ENCODE measurements around the gene PPARGC1A. TPM values are rescaled to one million over a fixed set of nuclear protein-coding genes. Genes with fewer than 3 reads are reported as not detected.

PPARGC1A gene
- total and polyA plus RNA-seq, 10 of the 15 experiments (the other 5 are each of a cell fraction or from before 2014, with no cell fraction given): 0.01 to 0.05 (median 0.04) TPM; not detected in 7

DNA sequence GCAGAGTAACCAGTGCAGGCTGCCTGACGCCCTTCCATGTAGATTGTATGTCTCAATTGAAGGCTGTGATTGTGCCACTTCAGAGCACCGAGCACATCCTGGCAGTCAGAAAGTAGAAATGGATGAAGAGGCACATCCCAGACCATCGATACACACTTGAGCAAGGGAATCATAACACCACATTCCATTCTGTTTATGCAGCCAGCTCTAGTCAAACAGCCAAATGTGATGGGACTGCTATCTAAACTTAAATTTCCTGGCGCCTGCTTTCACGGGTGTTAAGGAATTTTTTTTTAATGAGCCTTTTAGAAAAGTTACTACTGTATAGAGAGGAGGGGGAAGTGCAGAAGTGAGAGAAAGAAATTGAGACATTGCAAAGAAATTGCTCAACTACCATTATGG is 84.4 kb downstream of the PPARGC1A start:
- intact Hi-C loops (cut with micrococcal nuclease; ENCODE audit: unreplicated experiment) (no loop called here), in situ Hi-C loops (cut with MboI) (no loop called here)
- H3K4me2 ChIP-seq (ENCODE audit: control insufficient read depth, insufficient read depth): no peak overlapping the region
- no peaks in the 10 kb centered on the region for H3K9me3 ChIP-seq (replicated peaks; ENCODE audit: control insufficient read depth, insufficient read depth, low read length)
- TF ChIP-seq, protein P1, sequence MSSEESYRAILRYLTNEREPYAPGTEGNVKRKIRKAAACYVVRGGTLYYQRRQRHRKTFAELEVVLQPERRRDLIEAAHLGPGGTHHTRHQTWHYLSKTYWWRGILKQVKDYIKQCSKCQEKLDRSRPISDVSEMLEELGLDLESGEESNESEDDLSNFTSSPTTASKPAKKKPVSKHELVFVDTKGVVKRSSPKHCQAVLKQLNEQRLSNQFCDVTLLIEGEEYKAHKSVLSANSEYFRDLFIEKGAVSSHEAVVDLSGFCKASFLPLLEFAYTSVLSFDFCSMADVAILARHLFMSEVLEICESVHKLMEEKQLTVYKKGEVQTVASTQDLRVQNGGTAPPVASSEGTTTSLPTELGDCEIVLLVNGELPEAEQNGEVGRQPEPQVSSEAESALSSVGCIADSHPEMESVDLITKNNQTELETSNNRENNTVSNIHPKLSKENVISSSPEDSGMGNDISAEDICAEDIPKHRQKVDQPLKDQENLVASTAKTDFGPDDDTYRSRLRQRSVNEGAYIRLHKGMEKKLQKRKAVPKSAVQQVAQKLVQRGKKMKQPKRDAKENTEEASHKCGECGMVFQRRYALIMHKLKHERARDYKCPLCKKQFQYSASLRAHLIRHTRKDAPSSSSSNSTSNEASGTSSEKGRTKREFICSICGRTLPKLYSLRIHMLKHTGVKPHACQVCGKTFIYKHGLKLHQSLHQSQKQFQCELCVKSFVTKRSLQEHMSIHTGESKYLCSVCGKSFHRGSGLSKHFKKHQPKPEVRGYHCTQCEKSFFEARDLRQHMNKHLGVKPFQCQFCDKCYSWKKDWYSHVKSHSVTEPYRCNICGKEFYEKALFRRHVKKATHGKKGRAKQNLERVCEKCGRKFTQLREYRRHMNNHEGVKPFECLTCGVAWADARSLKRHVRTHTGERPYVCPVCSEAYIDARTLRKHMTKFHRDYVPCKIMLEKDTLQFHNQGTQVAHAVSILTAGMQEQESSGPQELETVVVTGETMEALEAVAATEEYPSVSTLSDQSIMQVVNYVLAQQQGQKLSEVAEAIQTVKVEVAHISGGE (CRISPR knock-in tag; IDR thresholded peaks at IDR 0.05): no peak
- ATAC-seq (no peak), DNase-seq (ENCODE audit: low read depth, low spot score) (no peak), FAIRE-seq (no peak)
- WGBS (ENCODE audit: insufficient coverage, insufficient replicate concordance, low lambda C conversion rate, missing lambda C conversion rate): 39% methylated on average over 5 of the region's 5 CpGs
- H2AFZ ChIP-seq (ENCODE audit: control insufficient read depth, low read depth, low read length): no peak overlapping the region
- ChIA-PET SMC1A (ENCODE audit: uncharacterized antibody, unreplicated experiment) (interaction anchor here (0.6 kb wide), 1 partner anchor 12 kb away, joined by 4 read pairs; no protein-coding TSS in a partner anchor), RAD21 (ENCODE audit: unreplicated experiment) (no interaction called here), POLR2A (no interaction called here), CTCF (interaction anchor here (0.6 kb wide), 1 partner anchor 66 kb away, joined by 3 read pairs; no protein-coding TSS in a partner anchor)
- H3K9ac ChIP-seq (ENCODE audit: control insufficient read depth, insufficient read depth, low read length): no peak overlapping the region
- no TSS peak for BruUV-seq (replicated peaks)
- H3K36me3 ChIP-seq (ENCODE audit: control insufficient read depth in 2 of 2, insufficient read depth in 2 of 2, low read length in 1 of 2): no peaks in the 10 kb centered on the region
- no peaks in the 10 kb centered on the region for H3K27me3 ChIP-seq (replicated peaks in 1 of 2; ENCODE audit: control insufficient read depth in 2 of 2, insufficient read depth in 2 of 2, low read length in 1 of 2)
- H3K4me1 ChIP-seq (ENCODE audit: control insufficient read depth, insufficient read depth, low read length): no peaks in the 10 kb centered on the region
- no peaks in the 10 kb centered on the region for H4K20me1 ChIP-seq (ENCODE audit: control insufficient read depth, insufficient read depth)
- H3K79me2 ChIP-seq (ENCODE audit: control insufficient read depth, insufficient read depth, low read length): no peaks in the 10 kb centered on the region
- H3K4me3 ChIP-seq: no peak overlapping the region
- H3K27ac ChIP-seq (ENCODE audit: control insufficient read depth, insufficient read depth): no peak overlapping the region

- Histone ChIP-seq H3K4me2 (ENCODE audit: control insufficient read depth, insufficient read depth) (no peak overlapping the region), H3K4me3 (no peak overlapping the region), H2AFZ (ENCODE audit: control insufficient read depth, low read depth, low read length) (no peak overlapping the region), H3K27ac (ENCODE audit: control insufficient read depth, insufficient read depth) (no peak overlapping the region), H3K27me3 (replicated peaks in 1 of 2; ENCODE audit: control insufficient read depth in 2 of 2, insufficient read depth in 2 of 2, low read length in 1 of 2) (no peaks in the 10 kb centered on the region), H3K4me1 (ENCODE audit: control insufficient read depth, insufficient read depth, low read length) (no peaks in the 10 kb centered on the region), H4K20me1 (ENCODE audit: control insufficient read depth, insufficient read depth) (no peaks in the 10 kb centered on the region), H3K79me2 (ENCODE audit: control insufficient read depth, insufficient read depth, low read length) (no peaks in the 10 kb centered on the region), H3K36me3 (ENCODE audit: control insufficient read depth in 2 of 2, insufficient read depth in 2 of 2, low read length in 1 of 2) (no peaks in the 10 kb centered on the region), H3K9ac (ENCODE audit: control insufficient read depth, insufficient read depth, low read length) (no peak overlapping the region), H3K9me3 (replicated peaks; ENCODE audit: control insufficient read depth, insufficient read depth, low read length) (no peaks in the 10 kb centered on the region)
- no TSS peak for BruUV-seq (replicated peaks)
- ATAC-seq (no peak), FAIRE-seq (no peak), DNase-seq (ENCODE audit: low read depth, low spot score) (no peak)
- ChIA-PET POLR2A (no interaction called here), SMC1A (ENCODE audit: uncharacterized antibody, unreplicated experiment) (interaction anchor here (1.7 kb wide), 1 partner anchor 10 kb away, joined by 4 read pairs; no protein-coding TSS in a partner anchor), CTCF (no interaction called here), RAD21 (ENCODE audit: unreplicated experiment) (no interaction called here)
- intact Hi-C loops (cut with micrococcal nuclease; ENCODE audit: unreplicated experiment): no loop called here
- WGBS (ENCODE audit: insufficient coverage, insufficient replicate concordance, low lambda C conversion rate, missing lambda C conversion rate): 18% methylated on average over 5 of the region's 5 CpGs
- in situ Hi-C loops (cut with MboI): no loop called here
- TF ChIP-seq ZBTB40 (IDR thresholded peaks at IDR 0.05; ENCODE audit: borderline replicate concordance) (no peak), SUPT20H (IDR thresholded peaks at IDR 0.05; ENCODE audit: borderline replicate concordance, control insufficient read depth, low read depth, low read length) (no peak), ZBED1 (IDR thresholded peaks at IDR 0.05; ENCODE audit: borderline replicate concordance) (no peak), ZNF622 (IDR thresholded peaks at IDR 0.05) (no peak)
- TF ChIP-seq, protein P2, sequence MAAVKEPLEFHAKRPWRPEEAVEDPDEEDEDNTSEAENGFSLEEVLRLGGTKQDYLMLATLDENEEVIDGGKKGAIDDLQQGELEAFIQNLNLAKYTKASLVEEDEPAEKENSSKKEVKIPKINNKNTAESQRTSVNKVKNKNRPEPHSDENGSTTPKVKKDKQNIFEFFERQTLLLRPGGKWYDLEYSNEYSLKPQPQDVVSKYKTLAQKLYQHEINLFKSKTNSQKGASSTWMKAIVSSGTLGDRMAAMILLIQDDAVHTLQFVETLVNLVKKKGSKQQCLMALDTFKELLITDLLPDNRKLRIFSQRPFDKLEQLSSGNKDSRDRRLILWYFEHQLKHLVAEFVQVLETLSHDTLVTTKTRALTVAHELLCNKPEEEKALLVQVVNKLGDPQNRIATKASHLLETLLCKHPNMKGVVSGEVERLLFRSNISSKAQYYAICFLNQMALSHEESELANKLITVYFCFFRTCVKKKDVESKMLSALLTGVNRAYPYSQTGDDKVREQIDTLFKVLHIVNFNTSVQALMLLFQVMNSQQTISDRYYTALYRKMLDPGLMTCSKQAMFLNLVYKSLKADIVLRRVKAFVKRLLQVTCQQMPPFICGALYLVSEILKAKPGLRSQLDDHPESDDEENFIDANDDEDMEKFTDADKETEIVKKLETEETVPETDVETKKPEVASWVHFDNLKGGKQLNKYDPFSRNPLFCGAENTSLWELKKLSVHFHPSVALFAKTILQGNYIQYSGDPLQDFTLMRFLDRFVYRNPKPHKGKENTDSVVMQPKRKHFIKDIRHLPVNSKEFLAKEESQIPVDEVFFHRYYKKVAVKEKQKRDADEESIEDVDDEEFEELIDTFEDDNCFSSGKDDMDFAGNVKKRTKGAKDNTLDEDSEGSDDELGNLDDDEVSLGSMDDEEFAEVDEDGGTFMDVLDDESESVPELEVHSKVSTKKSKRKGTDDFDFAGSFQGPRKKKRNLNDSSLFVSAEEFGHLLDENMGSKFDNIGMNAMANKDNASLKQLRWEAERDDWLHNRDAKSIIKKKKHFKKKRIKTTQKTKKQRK (IDR thresholded peaks at IDR 0.05; ENCODE audit: low read depth, low read length): no peak
Measured at GRCh38 chr4:23789762-23790161, 100.1 kb downstream of the PPARGC1A start.
